Nephron progenitor cell (in vitro differentiated cells): ENCODE results near the gene TK2.

Experiments
- DNase-seq: peaks from one replicate; pipeline ENCODE4 v3.0.0; 2021
- H3K27ac Mint-ChIP-seq: 2 replicates; pipeline ENCODE4 v1.8.0; 2021; ENCODE audit warnings: mild to moderate bottlenecking, moderate library complexity, mixed read lengths
- H3K27me3 Mint-ChIP-seq: 2 replicates; pipeline ENCODE4 v1.8.0; 2021; ENCODE audit warnings: mild to moderate bottlenecking, low read depth, mixed read lengths; ENCODE audit not compliant: poor library complexity
- H3K36me3 Mint-ChIP-seq: 2 replicates; pipeline ENCODE4 v1.8.0; 2021; ENCODE audit warnings: low read depth, mixed read lengths
- H3K4me1 Mint-ChIP-seq: 2 replicates; pipeline ENCODE4 v1.8.0; 2021; ENCODE audit warnings: mixed read lengths
- H3K4me3 Mint-ChIP-seq: 2 replicates; pipeline ENCODE4 v1.8.0; 2021; ENCODE audit warnings: mild to moderate bottlenecking, moderate library complexity, mixed read lengths
- H3K9me3 Mint-ChIP-seq: 2 replicates; pipeline ENCODE4 v1.8.0; 2021; ENCODE audit warnings: mild to moderate bottlenecking, moderate library complexity, mixed read lengths
- TF ChIP-seq, protein P1 (sequence below): fragments of 200-600 bp; sonication (generic); IDR thresholded peaks from 2 replicates; pipeline ENCODE4 v1.5.0; 2021; ENCODE audit warnings: antibody characterized with exemption

Gene TK2

DNA sequence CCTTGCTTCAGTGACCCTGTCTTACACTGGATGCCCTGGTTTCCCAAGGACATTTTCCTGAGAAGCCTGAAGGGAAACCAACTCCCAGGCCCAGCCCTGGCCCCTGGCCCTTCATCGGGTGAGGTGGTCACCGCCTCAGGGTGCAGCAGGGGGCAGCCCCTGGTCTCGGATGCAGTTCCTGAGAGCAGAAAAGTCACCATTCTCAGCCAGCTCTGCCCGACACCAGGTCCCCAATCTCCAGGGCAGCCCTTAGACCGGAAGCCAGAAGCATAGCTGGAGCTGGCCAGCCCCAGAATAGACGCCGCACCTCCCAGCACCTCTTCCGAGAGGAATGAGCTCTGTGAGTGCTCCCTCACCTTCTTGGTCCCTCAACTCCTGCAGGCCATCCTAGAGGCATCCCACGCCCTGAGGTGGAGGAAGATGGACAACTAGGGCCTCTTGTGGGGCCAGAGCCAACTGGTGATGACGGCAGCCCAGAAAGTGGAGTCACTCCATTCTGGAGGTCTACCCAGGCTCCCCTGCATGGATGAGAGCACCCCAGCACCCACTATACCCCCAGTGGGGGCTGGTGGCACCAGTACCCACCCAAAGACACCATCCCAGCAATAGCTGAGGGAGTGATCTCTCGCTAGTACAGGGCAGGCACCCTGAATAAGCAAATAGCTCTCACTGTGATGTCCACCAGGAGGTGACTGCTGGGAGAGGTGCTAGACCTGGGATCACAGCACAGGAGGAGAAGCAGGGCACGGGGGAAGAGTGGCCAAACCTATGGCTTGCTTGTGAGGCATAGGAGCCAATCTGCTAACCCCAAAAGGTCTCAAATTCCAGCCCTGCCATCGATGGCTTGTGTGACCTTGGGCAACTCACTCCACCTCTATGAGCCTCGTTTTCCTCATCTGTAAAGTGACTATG lies 56.2 kb downstream of the TK2 start:
- H3K27ac Mint-ChIP-seq, result no peak overlapping the region
- no peak overlapping the region for H3K4me3 Mint-ChIP-seq
- no peaks in the 10 kb centered on the region for H3K4me1 Mint-ChIP-seq
- TF ChIP-seq, protein P1, sequence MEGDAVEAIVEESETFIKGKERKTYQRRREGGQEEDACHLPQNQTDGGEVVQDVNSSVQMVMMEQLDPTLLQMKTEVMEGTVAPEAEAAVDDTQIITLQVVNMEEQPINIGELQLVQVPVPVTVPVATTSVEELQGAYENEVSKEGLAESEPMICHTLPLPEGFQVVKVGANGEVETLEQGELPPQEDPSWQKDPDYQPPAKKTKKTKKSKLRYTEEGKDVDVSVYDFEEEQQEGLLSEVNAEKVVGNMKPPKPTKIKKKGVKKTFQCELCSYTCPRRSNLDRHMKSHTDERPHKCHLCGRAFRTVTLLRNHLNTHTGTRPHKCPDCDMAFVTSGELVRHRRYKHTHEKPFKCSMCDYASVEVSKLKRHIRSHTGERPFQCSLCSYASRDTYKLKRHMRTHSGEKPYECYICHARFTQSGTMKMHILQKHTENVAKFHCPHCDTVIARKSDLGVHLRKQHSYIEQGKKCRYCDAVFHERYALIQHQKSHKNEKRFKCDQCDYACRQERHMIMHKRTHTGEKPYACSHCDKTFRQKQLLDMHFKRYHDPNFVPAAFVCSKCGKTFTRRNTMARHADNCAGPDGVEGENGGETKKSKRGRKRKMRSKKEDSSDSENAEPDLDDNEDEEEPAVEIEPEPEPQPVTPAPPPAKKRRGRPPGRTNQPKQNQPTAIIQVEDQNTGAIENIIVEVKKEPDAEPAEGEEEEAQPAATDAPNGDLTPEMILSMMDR, result no peak
- peaks cover 3% of the 10 kb centered on the region for H3K36me3 Mint-ChIP-seq
- peaks cover 31% of the 10 kb centered on the region for H3K9me3 Mint-ChIP-seq
- no peak for DNase-seq
- H3K27me3 Mint-ChIP-seq, result peaks cover 22% of the 10 kb centered on the region

DNA sequence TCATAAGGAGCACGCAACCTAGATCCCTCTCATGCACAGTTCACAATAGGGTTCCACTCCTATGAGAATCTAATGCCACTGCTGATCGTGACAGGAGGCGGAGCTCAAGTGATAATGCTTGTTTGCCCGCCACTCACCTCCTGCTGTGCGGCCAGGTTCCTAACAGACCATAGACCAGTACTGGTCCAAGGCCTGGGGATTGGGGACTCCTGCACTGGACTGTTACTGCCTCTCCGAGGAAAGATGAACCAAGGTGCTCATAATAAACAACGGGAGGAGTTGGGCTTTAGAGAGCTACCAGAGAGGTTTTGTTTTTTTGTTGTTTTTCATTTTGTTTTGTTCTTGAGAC lies 58.2 kb downstream of the TK2 start:
- TF ChIP-seq, protein P1, result no peak
- Mint-ChIP-seq H3K27ac (peak overlapping the region; percentile 29), H3K4me3 (no peak overlapping the region), H3K36me3 (peaks cover 8% of the 10 kb centered on the region), H3K4me1 (peaks cover 5% of the 10 kb centered on the region), H3K27me3 (peaks cover 11% of the 10 kb centered on the region), H3K9me3 (peaks cover 26% of the 10 kb centered on the region)
- DNase-seq, result no peak

DNA sequence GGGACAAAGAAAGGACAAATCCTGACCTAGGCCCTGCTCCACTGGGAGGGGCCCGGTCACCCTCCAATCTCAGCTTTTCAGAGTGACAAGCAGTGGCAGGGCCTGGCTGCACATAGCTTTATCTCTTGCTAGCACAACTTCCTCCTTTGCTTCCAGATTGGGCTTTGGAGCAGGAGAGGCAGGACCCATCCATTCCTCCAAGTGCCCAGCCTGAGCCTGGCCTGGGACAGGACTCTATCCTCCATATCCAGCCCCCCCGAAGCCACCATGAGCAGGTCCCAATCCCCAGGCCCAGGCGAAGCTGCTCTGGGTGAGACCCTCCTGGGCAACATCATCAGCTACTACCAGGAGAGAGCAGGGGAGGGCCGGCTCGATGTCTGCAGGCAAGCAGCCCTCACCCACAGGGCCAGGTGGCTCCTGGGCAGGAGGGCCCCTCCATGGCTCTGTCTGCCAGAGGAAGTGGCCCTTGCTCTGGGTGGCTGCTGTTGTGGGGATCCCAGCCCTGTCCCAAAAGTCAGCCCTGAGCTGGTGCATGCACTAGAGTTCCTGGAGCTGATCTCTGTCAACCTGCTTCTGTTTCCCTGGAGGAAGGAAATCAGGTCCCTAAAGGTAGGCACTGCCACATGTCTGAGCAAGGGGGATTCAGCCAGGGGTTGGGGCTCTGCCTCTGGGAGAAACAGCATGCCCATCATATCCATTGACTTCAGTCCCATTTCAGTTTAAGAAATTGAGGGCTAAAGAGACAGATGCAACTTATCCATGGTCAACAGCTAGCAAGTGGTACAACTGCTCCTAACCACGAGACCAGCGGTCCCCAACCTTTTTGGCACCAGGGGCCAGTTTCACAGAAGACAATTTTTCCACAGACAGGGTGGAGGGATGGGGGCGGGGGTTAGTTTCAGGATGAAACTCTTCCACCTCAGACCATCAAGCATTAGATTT lies 58.9 kb downstream of the TK2 start:
- TF ChIP-seq, protein P1, result no peak
- peaks cover 20% of the 10 kb centered on the region for H3K9me3 Mint-ChIP-seq
- H3K36me3 Mint-ChIP-seq, result peaks cover 8% of the 10 kb centered on the region
- H3K4me3 Mint-ChIP-seq, result no peak overlapping the region
- H3K4me1 Mint-ChIP-seq, result peaks cover 5% of the 10 kb centered on the region
- peaks cover 11% of the 10 kb centered on the region for H3K27me3 Mint-ChIP-seq
- no peak overlapping the region for H3K27ac Mint-ChIP-seq
- no peak for DNase-seq

DNA sequence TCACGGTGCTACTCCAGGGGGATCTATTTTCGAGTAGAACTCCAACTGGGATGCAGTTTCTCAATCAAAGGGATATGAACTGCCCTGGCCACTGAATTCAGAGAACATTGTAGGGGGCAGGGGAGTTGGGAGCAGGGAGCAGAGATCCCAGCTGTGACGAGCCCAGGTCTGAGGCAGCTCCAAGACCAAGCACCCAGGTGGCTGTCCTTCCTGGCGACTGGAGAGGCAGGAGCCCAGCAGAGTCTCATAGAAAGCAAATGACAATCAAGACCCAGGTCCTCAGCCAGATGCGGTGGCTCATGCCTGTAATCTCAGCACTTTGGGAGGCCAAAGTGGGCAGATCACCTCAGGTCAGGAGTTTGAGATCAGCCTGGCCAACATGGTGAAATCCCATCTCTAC lies 60.1 kb downstream of the TK2 start:
- H3K4me3 Mint-ChIP-seq, result no peak overlapping the region
- TF ChIP-seq, protein P1, result no peak
- H3K36me3 Mint-ChIP-seq, result peaks cover 8% of the 10 kb centered on the region

DNA sequence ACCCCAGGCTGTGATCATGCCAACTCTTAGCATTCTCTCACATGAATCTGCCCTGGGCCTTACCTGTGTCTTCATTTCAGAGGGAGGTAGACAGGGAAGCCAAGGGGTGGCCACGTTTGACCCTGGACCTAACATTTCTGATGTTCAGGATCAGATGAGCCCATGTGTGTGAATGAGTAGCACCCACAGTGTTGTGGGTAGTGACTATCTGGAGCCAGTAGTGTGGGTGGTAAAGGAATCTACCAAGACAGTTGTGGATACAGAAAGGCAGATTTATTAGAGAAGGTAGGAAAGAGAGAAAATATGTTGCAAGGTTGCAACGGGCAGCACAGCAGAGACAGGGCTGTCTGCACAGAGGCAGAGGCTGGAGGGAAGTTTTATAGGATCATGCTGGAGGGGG lies 60.5 kb downstream of the TK2 start:
- no peak for DNase-seq
- Mint-ChIP-seq H3K4me3 (no peak overlapping the region), H3K27ac (no peak overlapping the region), H3K4me1 (peaks cover 6% of the 10 kb centered on the region), H3K36me3 (peaks cover 8% of the 10 kb centered on the region), H3K9me3 (peaks cover 9% of the 10 kb centered on the region), H3K27me3 (peaks cover 11% of the 10 kb centered on the region)
- TF ChIP-seq, protein P1, result no peak

More for the DNA sequence above, 60.1 kb downstream of the TK2 start:
- peaks cover 9% of the 10 kb centered on the region for H3K9me3 Mint-ChIP-seq
- H3K27me3 Mint-ChIP-seq, result peaks cover 11% of the 10 kb centered on the region
- H3K27ac Mint-ChIP-seq, result no peak overlapping the region
- no peak for DNase-seq
- H3K4me1 Mint-ChIP-seq, result peaks cover 5% of the 10 kb centered on the region
